GM18517 (cell line): ENCODE results near the gene OR7D2.
"Not testable (repeated sequence)": the region's sequence is repeated elsewhere in the genome, so short reads cannot be mapped to it uniquely, and the experiment has no call there.

Source experiments
- ATAC-seq: cut with Tn5 transposase; IDR thresholded peaks from one replicate; pipeline ENCODE4 v1.9.1; 2021; ENCODE audit warnings: mild to moderate bottlenecking, moderate library complexity; ENCODE audit not compliant: unreplicated experiment

The OR7D2 gene

DNA sequence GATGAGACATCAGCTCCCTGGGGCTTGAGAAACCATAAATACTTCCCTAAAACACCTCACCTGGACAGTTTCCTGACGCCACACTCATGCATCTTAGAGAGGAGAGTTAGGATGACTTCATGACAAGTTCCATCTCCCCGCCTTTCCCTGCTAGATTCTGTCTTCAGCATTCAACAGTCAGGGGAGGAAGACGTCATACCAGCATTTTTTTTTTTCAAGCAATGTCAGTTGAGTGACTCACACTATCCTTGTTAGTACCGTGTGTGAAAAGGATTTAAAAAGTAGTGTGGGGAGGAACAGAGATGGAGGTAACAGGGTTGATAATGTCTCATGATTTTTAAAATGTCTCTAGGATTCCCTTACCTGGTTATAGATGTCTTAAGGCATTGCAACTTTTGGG, at the start of gene OR7D2:
Gene OR7D2, plus strand, starts transcription at position 79 of the 400 bp plus-strand sequence. CDS start 6,803 bp downstream, outside the sequence.
- ATAC-seq = no peak

DNA sequence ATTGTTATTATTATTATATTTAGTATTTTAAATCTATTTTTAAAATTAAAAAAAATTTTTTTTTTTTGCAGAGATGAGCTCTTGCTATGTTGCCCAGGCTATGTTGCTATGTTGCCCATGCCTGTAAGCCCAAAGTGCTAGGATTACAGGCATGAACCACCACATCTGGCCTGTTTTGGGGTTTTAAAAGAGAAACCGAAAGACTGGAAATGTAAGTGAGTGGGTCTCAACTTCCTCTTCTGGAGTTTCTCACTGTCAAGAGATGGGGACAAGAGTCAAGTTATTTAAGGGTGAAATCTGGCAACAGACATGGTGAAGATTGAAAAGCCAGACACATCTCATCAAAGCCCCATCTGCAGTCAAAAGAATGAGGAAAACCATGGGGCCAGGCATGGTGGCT, 47.8 kb upstream of the OR7D2 start:
- ATAC-seq = no peak

DNA sequence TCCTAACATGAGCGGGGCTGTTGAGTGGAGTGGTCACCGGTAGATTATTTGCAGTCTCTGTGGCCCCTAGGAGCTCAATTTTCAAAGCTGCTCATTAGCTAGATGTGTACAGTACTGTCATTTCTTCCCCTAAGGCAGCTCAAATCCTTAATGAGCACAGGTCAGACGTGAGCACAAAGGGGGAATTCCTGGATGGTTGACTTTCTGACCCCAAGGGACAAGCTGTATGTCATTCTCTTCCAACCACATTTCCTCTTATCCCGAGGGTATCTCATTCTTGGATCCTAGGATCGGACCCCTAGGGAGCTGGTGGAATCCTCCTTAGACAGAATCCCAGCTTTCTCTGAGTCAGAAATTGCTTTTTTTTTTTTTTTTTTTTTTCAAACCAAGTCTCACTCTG, 46.4 kb upstream of the OR7D2 start:
- ATAC-seq = no peak

DNA sequence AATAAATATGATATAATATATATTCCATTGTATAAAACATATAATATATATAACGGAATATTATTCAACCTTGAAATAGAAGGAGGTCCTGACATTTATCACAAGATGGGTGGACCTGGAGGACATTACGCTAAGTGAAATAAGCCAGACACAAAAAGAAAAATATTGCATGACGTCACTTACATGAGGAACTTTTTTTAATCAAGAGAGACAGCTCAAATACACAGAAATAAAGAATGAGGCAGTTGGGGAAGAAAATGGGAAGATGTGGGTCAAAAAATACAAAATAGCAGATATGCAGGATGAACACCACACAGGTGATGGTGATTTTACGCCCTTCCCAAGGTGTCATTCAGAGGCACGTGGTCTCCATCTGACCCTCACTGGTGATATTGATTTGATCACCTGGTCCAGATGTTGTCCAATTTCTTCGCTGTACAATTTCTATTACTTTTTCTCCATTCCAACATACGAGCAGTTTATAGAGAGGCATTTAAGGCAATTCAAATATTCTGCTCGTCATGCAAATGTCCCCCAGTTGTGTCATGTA, 39.1 kb upstream of the OR7D2 start:
- ATAC-seq = peak; percentile 31

DNA sequence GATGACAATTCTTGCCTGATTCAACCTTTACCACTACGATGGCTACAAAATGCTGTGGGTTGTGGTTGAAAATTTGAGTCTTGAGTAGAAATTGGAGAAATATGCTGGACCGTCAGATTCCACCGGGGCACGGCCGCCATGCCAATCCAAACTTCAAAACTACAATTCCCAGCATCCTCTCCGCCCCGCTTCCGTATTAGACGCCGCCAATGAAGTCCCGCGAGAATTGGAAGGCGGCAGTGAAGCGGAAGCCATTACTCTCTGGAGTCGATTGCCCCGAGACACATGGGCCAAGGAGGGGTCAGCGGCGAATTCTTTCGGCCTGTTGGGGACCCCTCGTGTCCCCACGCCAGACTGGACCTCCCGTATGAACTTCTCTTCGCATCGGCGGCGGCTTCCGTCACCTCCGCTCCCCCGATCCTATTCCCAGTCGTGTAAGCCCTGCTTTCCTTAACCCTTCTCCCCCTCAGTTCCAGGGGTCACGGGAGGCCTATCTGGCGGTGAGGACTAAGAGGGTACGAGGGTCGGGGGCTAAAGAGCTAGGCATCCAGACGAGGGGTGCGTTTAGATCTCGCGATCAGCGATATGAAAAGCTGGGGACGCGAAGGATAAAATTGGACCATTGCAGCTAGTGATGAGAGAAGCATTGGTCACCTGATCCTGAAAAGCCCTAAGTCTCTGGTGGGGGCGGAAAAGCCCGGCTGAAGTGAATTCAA, 38.5 kb upstream of the OR7D2 start, which contains the start of gene ZNF317:
Gene ZNF317, plus strand, starts transcription at position 239 of the 716 bp plus-strand sequence. CDS start 15,620 bp downstream, outside the sequence.
- ATAC-seq = peak; percentile 93

DNA sequence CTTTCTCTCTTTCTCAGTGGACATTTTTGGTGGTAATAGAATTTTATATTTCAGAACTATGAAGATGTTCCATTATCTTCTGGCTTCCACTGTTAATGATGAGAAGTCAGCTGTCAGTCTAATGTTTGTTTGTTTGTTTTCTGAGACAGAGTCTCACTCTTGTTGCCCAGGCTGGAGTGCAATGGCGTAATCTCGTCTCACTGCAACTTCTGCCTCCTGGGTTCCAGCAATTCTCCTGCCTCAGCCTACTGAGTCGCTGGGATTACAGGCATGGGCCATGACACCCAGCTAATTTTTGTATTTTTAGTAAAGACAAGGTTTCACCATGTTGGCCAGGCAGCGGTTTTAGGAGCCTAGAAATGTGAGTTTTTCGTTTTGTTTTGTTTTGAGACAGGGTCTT, 33.9 kb upstream of the OR7D2 start:
- no peak for ATAC-seq

DNA sequence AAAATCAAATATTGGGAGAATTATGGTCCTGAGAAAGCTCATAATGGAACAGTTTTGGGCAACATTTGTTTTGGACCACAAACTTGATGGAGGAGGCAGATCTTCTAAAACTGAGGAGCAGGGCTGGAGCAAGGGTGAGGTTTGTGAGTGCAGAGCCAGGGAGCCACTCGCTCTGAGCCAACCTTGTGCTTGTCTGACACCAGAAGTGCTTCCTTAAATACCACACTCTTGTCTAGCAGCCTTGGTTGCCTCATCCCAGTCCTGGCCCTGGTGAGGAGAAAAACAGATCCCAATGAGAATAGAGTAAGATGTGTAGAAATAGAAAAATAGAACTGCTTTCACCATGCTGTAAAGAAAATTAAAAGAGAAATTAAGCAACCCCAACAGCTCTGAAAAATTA, 31.9 kb upstream of the OR7D2 start:
- ATAC-seq = no peak

DNA sequence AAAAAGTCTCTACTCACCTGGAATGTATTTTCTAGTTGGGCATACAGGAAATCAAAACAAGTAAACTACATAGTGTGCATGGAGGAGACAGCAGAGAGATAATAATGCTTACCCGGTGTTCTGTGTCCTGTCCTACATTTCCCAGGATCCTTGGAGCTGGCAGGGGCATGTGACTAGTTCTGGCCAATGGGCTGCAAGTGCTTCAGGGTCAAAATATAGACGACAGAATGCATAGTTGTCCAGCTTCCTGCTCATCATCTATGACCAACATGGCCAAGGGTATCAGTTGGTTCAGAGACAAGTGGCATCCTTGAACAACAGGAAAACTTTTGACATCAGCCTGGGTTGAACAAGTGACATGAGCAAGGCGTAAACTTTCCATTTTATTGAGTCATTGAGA, 30.1 kb upstream of the OR7D2 start:
- ATAC-seq = no peak

DNA sequence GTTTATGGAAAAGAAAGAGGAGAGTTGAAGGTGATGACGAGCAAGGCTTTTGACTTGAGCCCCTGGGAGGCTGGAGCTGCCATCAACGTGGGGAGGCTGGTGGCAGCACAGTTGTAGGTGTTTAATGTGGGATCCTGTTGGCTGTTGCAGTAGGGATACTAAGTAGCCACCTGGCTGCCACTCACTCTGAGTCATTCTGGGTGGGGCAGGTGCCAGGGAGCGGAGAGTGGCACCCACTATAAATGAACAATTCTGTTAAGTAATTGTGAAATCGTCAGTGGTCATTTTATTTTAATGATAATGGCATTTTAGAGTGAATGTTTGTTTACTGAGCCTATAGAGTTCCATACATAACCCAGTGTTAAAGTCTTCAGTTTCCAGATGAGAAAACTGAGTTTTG, 28.8 kb upstream of the OR7D2 start:
- no peak for ATAC-seq

DNA sequence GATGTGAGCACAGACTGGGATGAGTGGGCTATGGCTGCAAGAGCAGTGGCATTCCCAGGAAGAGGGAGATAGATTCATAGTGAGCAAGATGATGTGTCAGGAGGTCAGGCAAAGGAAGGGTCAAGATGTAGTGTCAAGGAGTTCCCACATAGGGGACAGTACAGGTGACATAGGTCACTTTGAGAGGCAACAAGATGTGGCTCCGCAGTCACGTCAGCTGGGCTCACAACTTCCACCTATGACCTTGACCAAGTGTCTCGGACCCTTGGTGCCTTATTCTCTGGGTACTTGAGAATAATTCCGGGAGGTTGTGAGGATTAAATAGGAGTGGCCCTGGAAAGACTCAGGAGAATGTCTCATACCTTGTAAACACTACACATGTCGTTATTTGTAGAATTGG, 28.1 kb upstream of the OR7D2 start:
- ATAC-seq = no peak

DNA sequence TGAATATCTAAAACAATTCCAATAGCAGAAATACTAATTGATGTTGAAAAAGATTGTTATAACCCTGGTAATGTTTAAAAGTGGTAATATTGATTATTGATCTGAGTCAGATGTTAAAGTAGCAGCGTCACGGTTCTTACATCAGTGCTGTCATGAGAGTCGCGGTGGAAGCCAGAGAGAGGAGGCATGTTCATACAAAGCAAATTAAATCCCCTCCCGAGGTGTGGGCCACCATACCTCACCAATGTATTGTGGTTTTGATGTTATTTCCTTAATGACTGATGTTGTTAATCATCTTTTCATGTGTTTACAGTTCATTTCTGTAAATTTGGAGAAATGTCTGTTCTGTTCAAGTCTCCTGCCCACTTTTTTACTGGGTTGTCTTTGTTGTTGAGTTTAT, 27.4 kb upstream of the OR7D2 start:
- no peak for ATAC-seq

DNA sequence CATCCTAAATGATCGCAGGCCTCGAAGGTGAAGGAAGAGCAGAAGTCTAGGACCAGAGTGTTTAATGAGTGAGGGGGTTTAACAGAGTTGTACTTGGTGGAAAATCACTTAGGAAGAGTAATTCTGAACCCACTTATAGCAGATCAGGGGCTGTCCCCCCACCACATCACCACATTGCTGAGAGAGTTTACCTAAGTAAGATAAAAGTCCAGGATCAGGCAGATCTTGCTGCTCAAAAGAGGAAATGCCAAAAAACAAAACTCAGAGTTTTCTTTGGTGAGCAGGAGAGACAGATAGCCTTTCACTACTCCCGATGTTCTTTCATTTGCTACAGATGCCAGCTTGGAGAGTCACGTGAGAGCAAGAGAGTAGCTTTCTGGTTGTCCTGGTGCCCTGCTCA, 23.2 kb upstream of the OR7D2 start:
- ATAC-seq = no peak

DNA sequence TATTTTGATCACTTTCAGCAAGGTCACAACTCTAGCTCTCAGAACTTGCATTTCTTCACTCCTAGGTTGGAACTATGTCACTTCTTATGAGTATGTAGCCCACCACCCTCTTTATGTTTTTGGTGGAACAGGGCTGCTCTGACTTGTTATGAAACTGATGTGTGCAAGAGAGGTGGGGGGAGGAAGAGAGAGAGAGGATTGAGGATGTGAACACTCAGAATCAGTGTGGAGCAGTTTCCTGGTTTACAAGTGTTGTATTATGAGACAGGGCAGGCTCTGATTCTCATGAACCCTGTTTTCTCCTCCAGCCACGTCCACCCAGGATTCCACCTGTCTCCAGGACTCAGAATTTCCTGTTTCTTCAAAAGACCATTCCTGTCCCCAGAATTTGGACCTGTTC, 22.5 kb upstream of the OR7D2 start:
- no peak for ATAC-seq

DNA sequence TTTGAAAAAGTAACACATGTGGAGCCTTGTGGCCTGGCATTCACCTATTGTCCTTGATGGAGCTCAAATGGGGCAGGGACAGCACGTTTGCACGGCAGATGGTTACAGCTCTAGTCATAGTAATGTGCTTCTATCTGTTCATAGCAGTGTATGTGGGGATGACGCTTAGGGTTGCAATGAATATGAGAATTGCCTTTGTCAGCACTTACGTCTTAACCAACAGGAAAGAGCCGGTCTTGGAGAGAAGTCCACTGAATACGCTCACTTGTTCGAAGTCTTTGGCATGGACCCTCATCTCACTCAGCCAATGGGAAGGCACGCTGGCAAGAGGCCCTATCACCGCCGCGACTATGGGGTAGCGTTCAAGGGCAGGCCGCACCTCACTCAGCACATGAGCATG, 18.9 kb upstream of the OR7D2 start:
- no peak for ATAC-seq

DNA sequence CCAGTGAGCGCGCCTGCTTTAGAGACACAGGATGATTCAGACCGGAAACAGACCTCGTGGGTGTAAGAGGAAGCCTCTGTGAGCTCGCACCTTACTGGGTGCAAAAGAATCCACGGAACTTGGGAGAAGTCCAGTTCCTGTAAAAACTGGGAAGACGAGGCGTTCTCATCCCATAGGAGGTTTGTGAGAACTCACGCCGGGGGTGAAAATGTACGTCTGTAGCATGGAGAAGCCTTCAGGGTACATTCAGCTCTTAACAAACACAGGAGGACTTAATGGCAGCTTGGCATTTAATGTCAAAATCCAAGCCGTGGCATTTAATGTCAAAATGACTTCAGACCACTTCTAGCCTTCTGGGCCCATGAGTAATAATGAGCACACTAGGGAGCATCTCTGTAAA, 17.4 kb upstream of the OR7D2 start:
- no peak for ATAC-seq

DNA sequence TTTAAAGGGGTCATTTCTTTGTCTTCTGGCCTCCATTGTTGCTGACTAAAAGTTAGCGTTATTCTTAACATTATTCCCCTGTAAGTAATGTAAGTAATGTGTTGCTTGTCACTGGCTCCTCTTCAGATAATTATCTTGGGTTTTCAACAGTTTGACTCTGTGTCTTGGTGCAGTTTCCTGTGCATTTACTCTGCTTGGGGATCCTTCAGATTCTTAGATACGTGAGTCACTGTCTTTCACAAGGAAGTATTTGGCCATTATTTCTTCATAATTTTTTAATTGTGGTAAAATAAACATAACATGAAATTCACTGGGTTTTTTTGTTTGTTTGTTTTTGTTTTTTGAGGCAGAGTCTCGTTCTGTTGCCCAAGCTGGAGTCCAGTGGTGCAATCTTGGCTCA, 13.5 kb upstream of the OR7D2 start:
- no peak for ATAC-seq

DNA sequence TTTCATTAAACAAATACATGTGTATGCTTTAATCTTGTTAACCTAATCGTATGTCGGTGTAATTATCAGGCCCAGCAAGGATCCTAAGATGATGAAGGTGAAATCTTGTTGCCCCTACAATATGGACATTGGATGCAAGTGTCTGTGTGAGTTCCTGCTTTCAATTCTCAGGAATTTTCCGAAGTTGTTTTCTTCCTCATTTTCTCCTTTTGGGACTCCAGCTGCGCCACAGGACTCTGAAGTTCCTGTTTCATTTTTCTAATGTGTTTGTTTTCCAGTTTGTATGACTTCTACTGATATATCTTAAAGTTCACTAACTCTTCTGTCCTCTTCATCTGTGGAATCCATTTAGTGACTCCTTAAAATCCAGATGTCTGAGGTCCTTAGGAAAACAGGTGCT, 11.9 kb upstream of the OR7D2 start:
- no peak for ATAC-seq

DNA sequence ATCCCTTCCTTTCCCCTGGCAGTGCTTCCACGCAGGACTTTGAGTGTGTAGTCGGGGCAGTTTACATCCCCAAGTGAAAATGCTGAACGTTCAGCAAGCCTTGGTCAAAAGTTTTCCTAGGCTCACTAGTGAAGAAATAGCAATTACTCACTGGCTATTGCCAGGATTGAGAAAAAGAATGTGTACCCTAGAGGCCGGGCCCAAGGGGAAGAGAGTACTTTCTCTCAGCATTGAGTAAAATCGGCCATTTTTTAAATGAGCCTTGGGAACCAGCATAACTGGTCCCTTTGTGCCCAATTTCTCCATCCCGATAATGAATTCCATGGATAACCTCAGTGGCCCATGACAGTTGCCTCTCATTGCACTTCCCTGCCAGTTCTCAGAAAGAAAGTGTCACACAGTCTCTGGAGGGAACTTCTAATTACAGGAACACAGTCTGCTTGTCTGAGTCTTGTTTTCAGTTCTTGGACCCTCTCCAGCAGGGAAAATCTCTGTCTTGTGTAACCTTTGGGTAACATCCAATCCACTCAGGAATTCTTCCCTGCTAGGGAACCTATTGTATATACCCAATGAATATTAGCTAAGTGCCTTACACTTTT, 7.3 kb upstream of the OR7D2 start:
- no peak for ATAC-seq

DNA sequence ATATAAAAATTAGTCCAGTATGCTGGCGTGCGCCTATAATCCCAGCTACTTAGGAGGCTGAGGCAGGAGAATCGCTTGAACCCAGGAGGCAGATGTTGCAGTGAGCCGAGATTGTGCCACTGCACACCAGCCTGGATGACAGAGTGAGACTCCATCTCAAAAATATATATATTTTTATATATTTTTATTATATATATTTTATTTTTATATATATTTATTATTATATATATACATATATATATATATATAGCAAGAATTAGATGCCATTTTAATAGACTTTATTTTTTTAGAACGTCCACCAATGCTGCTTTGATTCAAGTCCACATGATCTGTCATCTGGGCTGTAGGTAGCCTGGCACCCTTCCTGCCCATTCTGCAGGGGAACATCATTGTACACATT, 3.5 kb upstream of the OR7D2 start:
- ATAC-seq = no peak

DNA sequence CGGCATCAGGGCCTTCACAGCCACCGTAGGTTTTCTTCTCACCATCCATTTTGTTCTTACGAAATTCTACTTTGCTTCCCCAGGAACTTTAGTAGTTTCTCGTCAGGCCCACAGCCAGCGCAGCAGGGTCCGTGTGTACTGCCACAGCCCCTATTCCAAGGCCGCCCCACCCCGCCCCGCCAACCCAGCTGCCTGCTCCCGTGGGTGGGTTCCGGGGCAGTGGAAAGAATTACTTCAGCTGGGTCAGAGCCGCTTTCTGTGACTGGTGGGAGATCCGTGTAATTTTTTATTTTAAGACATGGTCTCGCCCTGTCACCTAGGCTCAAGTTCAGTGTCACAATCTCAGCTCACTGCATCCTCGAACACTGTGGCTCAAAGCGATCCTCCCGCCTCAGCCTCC, 4.2 kb downstream of the OR7D2 start:
- no peak for ATAC-seq

DNA sequence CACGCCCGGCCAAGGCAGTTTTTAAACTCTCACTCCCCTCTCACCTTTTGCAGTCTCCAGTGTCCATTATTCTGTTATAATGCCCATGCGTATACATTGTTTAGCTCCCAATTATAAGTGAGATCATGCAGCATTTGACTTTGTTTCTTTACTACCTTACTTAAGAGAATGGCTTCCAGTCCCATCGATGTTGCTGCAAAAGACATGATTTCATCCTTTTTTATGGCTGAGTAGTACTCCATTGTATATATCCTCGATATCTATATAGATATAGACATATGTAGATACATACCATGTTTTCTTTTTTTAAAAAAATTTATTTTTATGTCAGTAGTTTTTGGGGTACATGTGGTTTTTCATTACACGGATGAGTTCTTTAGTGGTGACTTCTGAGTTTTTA, 8.4 kb downstream of the OR7D2 start:
- no peak for ATAC-seq

DNA sequence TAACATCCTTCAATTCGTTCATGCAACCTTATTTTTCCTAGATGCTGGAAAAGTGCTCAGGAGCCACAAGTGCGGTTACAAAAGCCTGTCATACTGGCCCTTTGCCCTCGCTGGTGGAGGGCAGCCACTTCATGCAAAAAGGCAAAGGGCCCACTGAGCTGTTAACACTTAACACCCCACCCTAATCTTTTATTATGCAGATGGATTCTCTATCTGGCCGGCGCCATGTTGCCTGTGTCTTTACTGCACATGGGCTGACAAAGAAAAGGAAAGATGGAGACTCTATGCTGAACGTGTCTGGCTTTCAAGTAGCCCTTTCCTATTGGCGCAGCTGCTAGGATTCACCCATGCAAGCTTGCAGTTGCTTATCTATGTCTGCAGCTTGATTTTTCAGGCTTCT, 10.8 kb downstream of the OR7D2 start:
- ATAC-seq = no peak

DNA sequence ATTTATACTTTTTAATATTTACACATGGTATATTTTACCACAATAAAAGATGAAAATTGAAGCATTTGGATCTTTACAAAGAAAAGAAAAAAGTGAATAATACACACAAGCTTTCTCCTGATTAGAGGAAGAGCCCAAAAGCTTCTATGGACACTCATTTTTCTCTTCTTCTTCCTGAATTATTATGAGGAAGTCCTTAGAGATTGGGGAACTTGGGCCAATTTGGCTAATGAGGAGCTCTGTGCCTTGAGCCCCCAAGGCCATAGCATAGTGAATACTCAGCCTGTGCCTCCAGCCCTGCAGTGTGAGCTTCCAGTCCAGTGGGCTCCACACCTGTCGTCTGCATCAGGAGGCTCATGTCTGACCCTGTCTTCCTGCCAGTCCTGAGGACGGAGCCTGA, 19.3 kb downstream of the OR7D2 start:
- not testable (repeated sequence) for ATAC-seq
